GM23248 (cell line): Measurements from ENCODE around the gene MYCN.

Experiments used
- EZH2 ChIP-seq: fragments of 200-600 bp; sonication (generic); IDR thresholded peaks from 2 replicates; pipeline ENCODE4 v1.6.1; 2018; ENCODE audit warnings: antibody characterized with exemption, mild to moderate bottlenecking; ENCODE audit not compliant: insufficient read depth, poor library complexity, severe bottlenecking
- EZH2phosphoT487 ChIP-seq: fragments of 200-600 bp; sonication (generic); IDR thresholded peaks from 2 replicates; pipeline ENCODE4 v1.6.1; 2018; ENCODE audit warnings: antibody characterized with exemption, moderate library complexity, mild to moderate bottlenecking, low read depth; ENCODE audit not compliant: insufficient read depth

- TF ChIP-seq EZH2phosphoT487: no peak
- no peak for TF ChIP-seq EZH2
Observed at GRCh38 chr2:15995603-15996002, 55.3 kb downstream of the MYCN start.
